ENCODE measurements around the gene MRNIP.

Gene MRNIP, protein sequence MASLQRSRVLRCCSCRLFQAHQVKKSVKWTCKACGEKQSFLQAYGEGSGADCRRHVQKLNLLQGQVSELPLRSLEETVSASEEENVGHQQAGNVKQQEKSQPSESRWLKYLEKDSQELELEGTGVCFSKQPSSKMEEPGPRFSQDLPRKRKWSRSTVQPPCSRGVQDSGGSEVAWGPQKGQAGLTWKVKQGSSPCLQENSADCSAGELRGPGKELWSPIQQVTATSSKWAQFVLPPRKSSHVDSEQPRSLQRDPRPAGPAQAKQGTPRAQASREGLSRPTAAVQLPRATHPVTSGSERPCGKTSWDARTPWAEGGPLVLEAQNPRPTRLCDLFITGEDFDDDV

DNA sequence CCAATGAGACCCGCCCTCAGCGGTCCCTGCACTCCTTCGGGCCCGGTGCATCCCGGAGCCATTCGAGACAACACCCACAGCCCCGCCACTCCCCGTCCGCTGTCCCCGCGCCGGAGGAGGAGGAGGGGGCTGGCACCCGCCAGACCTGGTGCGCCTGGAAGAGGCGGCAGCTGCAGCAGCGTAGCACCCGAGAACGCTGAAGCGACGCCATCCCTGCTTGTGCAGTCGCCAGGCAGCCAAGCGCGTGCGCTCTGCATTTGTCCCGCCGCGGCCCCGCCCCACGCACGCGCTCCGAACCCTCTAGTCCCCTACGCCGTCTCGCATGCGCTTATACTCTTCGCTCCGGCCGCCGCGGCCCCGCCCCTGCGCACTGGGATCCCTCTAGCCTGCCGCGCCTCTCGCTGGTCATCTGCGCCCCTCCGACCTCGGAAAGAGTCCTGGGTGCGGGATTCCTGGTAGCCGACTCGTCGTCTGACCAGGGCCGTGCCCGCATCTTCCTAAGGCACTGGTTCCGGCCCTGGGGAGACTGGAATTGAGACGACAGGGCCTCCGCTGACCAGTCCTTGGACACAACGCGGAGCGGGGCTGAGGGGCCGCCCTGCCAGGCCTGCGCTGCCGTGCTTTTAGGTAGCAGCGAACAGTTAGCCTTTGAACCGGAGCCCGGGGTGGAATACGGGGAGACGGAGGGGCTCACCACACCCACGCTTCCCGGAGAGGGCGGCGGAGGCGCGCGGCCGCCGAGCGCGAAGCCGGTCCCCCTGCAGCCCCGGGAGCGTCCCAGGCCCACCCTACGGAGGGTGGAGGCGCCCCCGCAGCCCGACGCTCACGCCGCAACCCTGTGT is at the start of gene MRNIP:
MRNIP (minus strand) TSS at position 232 of the 842 bp plus-strand sequence; CDS start at position 211, 21 bp downstream.
- H3K9ac ChIP-seq: peak within 1 kb of the TSS; percentile 47
- peak within 1 kb of the TSS; percentile 98 for H2AFZ ChIP-seq
- TF ChIP-seq, protein P1, sequence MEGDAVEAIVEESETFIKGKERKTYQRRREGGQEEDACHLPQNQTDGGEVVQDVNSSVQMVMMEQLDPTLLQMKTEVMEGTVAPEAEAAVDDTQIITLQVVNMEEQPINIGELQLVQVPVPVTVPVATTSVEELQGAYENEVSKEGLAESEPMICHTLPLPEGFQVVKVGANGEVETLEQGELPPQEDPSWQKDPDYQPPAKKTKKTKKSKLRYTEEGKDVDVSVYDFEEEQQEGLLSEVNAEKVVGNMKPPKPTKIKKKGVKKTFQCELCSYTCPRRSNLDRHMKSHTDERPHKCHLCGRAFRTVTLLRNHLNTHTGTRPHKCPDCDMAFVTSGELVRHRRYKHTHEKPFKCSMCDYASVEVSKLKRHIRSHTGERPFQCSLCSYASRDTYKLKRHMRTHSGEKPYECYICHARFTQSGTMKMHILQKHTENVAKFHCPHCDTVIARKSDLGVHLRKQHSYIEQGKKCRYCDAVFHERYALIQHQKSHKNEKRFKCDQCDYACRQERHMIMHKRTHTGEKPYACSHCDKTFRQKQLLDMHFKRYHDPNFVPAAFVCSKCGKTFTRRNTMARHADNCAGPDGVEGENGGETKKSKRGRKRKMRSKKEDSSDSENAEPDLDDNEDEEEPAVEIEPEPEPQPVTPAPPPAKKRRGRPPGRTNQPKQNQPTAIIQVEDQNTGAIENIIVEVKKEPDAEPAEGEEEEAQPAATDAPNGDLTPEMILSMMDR (IDR thresholded peaks at IDR 0.05): peak; percentile 11

DNA sequence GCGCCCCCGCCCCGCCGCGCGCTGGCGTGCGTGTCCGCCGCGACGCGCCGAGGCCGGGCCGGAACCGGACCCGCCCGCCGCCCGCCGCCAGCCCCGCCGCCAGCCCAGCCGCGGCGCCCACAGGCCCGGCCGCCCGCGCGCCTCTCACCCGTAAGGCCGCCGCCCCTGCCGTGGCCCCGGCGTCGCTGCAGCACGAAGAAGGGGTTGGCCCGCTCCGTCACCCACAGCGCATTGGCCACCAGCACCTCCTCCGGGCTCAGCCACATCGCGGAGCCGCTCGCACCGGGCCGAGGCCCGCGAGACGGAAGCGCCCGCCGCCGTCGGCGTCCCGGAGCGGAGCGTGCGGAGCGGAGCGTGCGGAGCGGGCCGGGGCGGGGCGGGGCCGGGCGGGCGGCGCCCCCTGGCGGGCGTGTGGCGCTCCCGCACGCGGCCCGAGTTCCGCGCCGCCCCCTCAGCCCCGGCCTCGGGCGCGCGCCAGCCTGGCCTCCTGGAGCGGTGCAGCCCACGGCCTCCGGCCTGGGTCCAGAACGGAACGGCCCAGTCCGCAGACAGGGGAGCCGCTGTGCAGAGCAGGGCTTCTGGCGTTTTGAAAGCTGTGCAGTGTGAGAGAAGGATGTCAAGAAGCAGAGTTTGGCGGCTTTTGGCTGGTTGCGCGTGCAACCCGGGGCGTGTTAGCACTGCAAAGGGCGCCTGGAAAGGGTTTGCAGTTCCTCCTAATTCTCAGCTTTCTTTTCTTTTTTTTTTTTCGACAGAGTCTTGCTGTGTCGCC is 49.1 kb upstream of the MRNIP start, which contains the start of gene TBC1D9B:
TBC1D9B (minus strand) TSS at position 342 of the 769 bp plus-strand sequence; CDS start at position 266, 76 bp downstream.
- H3K79me2 ChIP-seq: peaks cover 5% of the 10 kb centered on the region
- TF ChIP-seq, protein P1 (IDR thresholded peaks at IDR 0.05): no peak
- peaks cover 6% of the 10 kb centered on the region for H3K4me1 ChIP-seq

More for the DNA sequence above, at the start of gene MRNIP:
- no peaks in the 10 kb centered on the region for H3K4me1 ChIP-seq
- no peaks in the 10 kb centered on the region for H3K36me3 ChIP-seq (ENCODE audit: control insufficient read depth, insufficient read depth, low read length)
- no peaks in the 10 kb centered on the region for H3K9me3 ChIP-seq (ENCODE audit: control insufficient read depth, low read length)
- H3K27me3 ChIP-seq (ENCODE audit: control insufficient read depth, insufficient read depth, low read length): no peaks in the 10 kb centered on the region
- peaks cover 21% of the 10 kb centered on the region for H3K79me2 ChIP-seq
- H3K27ac ChIP-seq: peak within 1 kb of the TSS; percentile 86
- peak within 1 kb of the TSS; percentile 84 for H3K4me3 ChIP-seq (ENCODE audit: low read depth, low read length)
- H3K4me2 ChIP-seq (ENCODE audit: low read length): peak within 1 kb of the TSS; percentile 78

DNA sequence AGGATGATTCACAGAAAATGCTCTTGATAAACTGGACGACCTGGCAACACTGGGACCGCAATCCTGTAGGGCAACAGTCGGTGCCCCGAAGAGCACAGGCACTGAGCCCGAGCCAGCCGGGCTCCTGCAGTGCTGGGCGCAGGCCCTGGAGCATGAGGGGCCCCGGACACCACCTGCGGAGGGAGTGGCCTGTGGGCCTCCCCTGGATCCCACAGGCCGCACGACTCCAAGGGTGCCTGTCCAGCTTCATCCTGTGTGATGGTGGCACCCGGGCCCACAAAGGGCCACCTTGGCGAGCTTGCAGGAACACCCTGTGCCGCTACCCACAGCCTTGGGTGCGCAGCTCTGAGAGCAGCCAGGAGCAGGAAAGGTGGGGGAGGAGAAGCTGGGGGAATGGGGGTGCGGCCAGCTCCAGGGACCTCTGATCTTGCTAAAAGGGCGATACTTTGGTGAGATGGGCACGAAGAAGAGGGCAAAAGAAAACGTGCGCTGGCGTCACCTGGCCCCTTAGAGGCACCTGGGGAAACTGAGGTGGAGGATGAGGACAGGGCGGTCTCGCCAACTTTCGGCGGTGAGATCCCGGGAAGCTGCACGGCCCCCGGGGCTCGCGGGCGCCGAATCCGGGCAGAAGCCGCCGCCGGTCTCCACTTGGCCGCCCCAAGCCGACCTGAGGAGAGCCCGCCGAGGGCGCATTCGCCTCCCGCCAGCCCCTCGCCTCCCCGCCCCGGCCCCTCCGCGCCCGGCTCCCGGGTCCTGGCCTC is 48.4 kb upstream of the MRNIP start:
- H3K36me3 ChIP-seq (ENCODE audit: control insufficient read depth, insufficient read depth, low read length): no peaks in the 10 kb centered on the region
- H3K27me3 ChIP-seq (ENCODE audit: control insufficient read depth, insufficient read depth, low read length): no peaks in the 10 kb centered on the region
- TF ChIP-seq, protein P1 (IDR thresholded peaks at IDR 0.05): no peak
- H3K9ac ChIP-seq: peak overlapping the region; percentile 46
- H2AFZ ChIP-seq: peak overlapping the region; percentile 90
- peaks cover 9% of the 10 kb centered on the region for H3K79me2 ChIP-seq
- peak overlapping the region; percentile 93 for H3K4me2 ChIP-seq (ENCODE audit: low read length)
- H3K4me3 ChIP-seq (ENCODE audit: low read depth, low read length): peak overlapping the region; percentile 61
- H3K27ac ChIP-seq: peak overlapping the region; percentile 0
- peaks cover 6% of the 10 kb centered on the region for H3K4me1 ChIP-seq
- H3K9me3 ChIP-seq (ENCODE audit: control insufficient read depth, low read length): no peaks in the 10 kb centered on the region

More for the DNA sequence above, 49.1 kb upstream of the MRNIP start, which contains the start of gene TBC1D9B:
- Histone ChIP-seq H3K9me3 (ENCODE audit: control insufficient read depth, low read length) (no peaks in the 10 kb centered on the region), H3K27ac (peak within 1 kb of the TSS; percentile 22), H3K27me3 (ENCODE audit: control insufficient read depth, insufficient read depth, low read length) (no peaks in the 10 kb centered on the region), H3K9ac (peak within 1 kb of the TSS; percentile 46), H3K36me3 (ENCODE audit: control insufficient read depth, insufficient read depth, low read length) (no peaks in the 10 kb centered on the region), H2AFZ (peak within 1 kb of the TSS; percentile 96), H3K4me3 (ENCODE audit: low read depth, low read length) (peak within 1 kb of the TSS; percentile 61), H3K4me2 (ENCODE audit: low read length) (peak within 1 kb of the TSS; percentile 93)

DNA sequence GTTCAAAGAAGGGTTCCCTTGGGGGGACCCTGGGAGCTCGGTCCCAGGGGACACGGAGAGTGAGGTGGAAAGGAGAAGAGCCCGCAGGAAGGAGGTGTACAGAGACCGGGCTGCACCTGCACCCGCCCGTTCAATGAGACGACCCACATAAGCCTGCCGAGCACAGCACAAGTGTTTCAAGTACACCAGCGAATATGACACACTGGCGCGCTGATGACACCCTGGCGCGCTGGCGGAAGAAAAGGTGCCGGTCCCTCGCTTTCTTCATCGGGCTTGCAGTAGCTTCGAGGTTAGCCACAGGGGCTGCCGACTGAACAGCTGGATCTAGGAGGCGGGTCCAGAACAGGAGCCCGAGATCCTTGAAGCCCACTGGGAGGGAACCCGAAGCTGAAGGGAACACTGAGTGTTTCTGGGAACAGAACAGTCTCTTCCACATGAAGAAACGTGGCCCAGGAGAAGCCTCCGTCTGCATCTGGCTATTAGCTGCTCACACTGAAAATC is 47.7 kb upstream of the MRNIP start:
- H3K4me3 ChIP-seq (ENCODE audit: low read depth, low read length): no peak overlapping the region
- peak overlapping the region; percentile 93 for H3K4me2 ChIP-seq (ENCODE audit: low read length)
- no peak overlapping the region for H3K9ac ChIP-seq
- peaks cover 6% of the 10 kb centered on the region for H3K4me1 ChIP-seq
- H3K27ac ChIP-seq: no peak overlapping the region
- no peaks in the 10 kb centered on the region for H3K9me3 ChIP-seq (ENCODE audit: control insufficient read depth, low read length)
- no peak overlapping the region for H2AFZ ChIP-seq
- no peaks in the 10 kb centered on the region for H3K36me3 ChIP-seq (ENCODE audit: control insufficient read depth, insufficient read depth, low read length)
- no peaks in the 10 kb centered on the region for H3K27me3 ChIP-seq (ENCODE audit: control insufficient read depth, insufficient read depth, low read length)
- TF ChIP-seq, protein P1 (IDR thresholded peaks at IDR 0.05): no peak
- H3K79me2 ChIP-seq: peaks cover 10% of the 10 kb centered on the region

All from parathyroid adenoma (tissue), 2 donors.